H9 (cell line): ENCODE measurements around the gene SNX12. TPM values are rescaled to one million over a fixed set of nuclear protein-coding genes. Genes with fewer than 3 reads are reported as not detected.

ENCODE experiments used
- DNase-seq: peaks from one replicate; pipeline ENCODE4 v3.0.0-alpha.2; 2017
- H2AFZ ChIP-seq: one replicate; pipeline ENCODE4 v1.6.1; 2013; ENCODE audit warnings: mild to moderate bottlenecking, low read length, control low read depth, moderate library complexity
- H2AK5ac ChIP-seq: 2 replicates; pipeline ENCODE4 v1.6.1; 2013; ENCODE audit warnings: low read length, control low read depth, mixed read lengths; ENCODE audit not compliant: insufficient read length
- H2BK120ac ChIP-seq: one replicate; pipeline ENCODE4 v1.6.1; 2013; ENCODE audit warnings: low read depth, mild to moderate bottlenecking, low read length, control low read depth, inconsistent platforms; ENCODE audit not compliant: poor library complexity, severe bottlenecking
- H2BK12ac ChIP-seq: 2 replicates; pipeline ENCODE4 v1.6.1; 2013; ENCODE audit warnings: low read length, control low read depth, mixed read lengths, low read depth; ENCODE audit not compliant: insufficient read length
- H2BK15ac ChIP-seq: 2 replicates; pipeline ENCODE4 v1.6.1; 2013; ENCODE audit warnings: low read depth, low read length, control low read depth
- H2BK20ac ChIP-seq: one replicate; pipeline ENCODE4 v1.6.1; 2013; ENCODE audit warnings: low read depth, mild to moderate bottlenecking, low read length, control low read depth, inconsistent platforms; ENCODE audit not compliant: poor library complexity, severe bottlenecking
- H2BK5ac ChIP-seq: 2 replicates; pipeline ENCODE4 v1.6.1; 2013; ENCODE audit warnings: low read length, control low read depth, mixed read lengths; ENCODE audit not compliant: insufficient read length
- H3K14ac ChIP-seq: 2 replicates; pipeline ENCODE4 v1.6.1; 2013; ENCODE audit warnings: low read length, control low read depth; ENCODE audit not compliant: insufficient read depth
- H3K18ac ChIP-seq: 2 replicates; pipeline ENCODE4 v1.6.1; 2013; ENCODE audit warnings: low read depth, mild to moderate bottlenecking, mixed read lengths, low read length, control low read depth; ENCODE audit not compliant: insufficient read length
- H3K23ac ChIP-seq: 2 replicates; pipeline ENCODE4 v1.6.1; 2013; ENCODE audit warnings: low read length, control low read depth, mixed read lengths, low read depth; ENCODE audit not compliant: insufficient read length
- H3K23me2 ChIP-seq: 2 replicates; pipeline ENCODE4 v1.6.1; 2013; ENCODE audit warnings: low read depth, mild to moderate bottlenecking, mixed read lengths, low read length, control low read depth; ENCODE audit not compliant: insufficient read length, poor library complexity, severe bottlenecking
- H3K27ac ChIP-seq: 2 replicates; pipeline ENCODE4 v1.5.1; 2013; ENCODE audit warnings: low read length, control low read depth, mixed read lengths, low read depth; ENCODE audit not compliant: insufficient read length
- H3K27me3 ChIP-seq: 2 replicates; pipeline ENCODE4 v1.6.1; 2013; ENCODE audit warnings: low read length, control low read depth, inconsistent platforms; ENCODE audit not compliant: insufficient read depth
- H3K4ac ChIP-seq: 2 replicates; pipeline ENCODE4 v1.6.1; 2013; ENCODE audit warnings: low read depth, mild to moderate bottlenecking, control low read depth, inconsistent platforms, low read length, moderate library complexity
- H3K4me1 ChIP-seq: 2 replicates; pipeline ENCODE4 v1.6.1; 2013; ENCODE audit warnings: low read length, control low read depth, inconsistent platforms; ENCODE audit not compliant: insufficient read depth
- H3K4me2 ChIP-seq: 2 replicates; pipeline ENCODE4 v1.6.1; 2013; ENCODE audit warnings: low read length, control low read depth, mixed read lengths; ENCODE audit not compliant: insufficient read length, insufficient read depth
- H3K56ac ChIP-seq: 2 replicates; pipeline ENCODE4 v1.6.1; 2013; ENCODE audit warnings: low read depth, mild to moderate bottlenecking, mixed read lengths, low read length, control low read depth; ENCODE audit not compliant: insufficient read length
- H3K79me1 ChIP-seq: 2 replicates; pipeline ENCODE4 v1.6.1; 2013; ENCODE audit warnings: low read depth, mild to moderate bottlenecking, moderate library complexity, low read length, control low read depth, inconsistent platforms; ENCODE audit not compliant: insufficient read depth, poor library complexity, severe bottlenecking
- H3K79me2 ChIP-seq: 2 replicates; pipeline ENCODE4 v1.6.1; 2013; ENCODE audit warnings: low read length, control low read depth, inconsistent platforms; ENCODE audit not compliant: insufficient read depth
- H3K9ac ChIP-seq: 2 replicates; pipeline ENCODE4 v1.6.1; 2013; ENCODE audit warnings: low read length, control low read depth, mixed read lengths; ENCODE audit not compliant: insufficient read length; ENCODE audit errors: extremely low read depth
- H3K9me3 ChIP-seq: one replicate; pipeline ENCODE4 v1.6.1; 2013; ENCODE audit warnings: low read depth, low read length, inconsistent platforms; ENCODE audit not compliant: control insufficient read depth
- H3T11ph ChIP-seq: one replicate; pipeline ENCODE4 v1.6.1; 2013; ENCODE audit warnings: mild to moderate bottlenecking, low read length, control low read depth, inconsistent platforms
- H4K20me1 ChIP-seq: one replicate; pipeline ENCODE4 v1.6.1; 2013; ENCODE audit not compliant: control insufficient read depth, insufficient read length, insufficient read depth
- H4K5ac ChIP-seq: 2 replicates; pipeline ENCODE4 v1.6.1; 2013; ENCODE audit warnings: low read depth, mild to moderate bottlenecking, mixed read lengths, low read length, control low read depth; ENCODE audit not compliant: insufficient read length
- H4K8ac ChIP-seq: replicated peaks from 2 replicates; pipeline ENCODE4 v1.6.1; 2013; ENCODE audit warnings: low read length, control low read depth, mixed read lengths, low read depth; ENCODE audit not compliant: insufficient read length
- H4K91ac ChIP-seq: 2 replicates; pipeline ENCODE4 v1.6.1; 2013; ENCODE audit warnings: low read depth, mild to moderate bottlenecking, moderate library complexity, mixed read lengths, low read length, control low read depth; ENCODE audit not compliant: insufficient read length
- H3K27ac Mint-ChIP-seq, 3 experiments: 2 replicates in 2 of 3; 3 replicates in 1 of 3; pipeline ENCODE4 v1.8.0; 2020 to 2021; ENCODE audit warnings: mixed read lengths in 3 of 3, mild to moderate bottlenecking in 1 of 3, moderate library complexity in 1 of 3
- H3K27me3 Mint-ChIP-seq: 2 replicates; pipeline ENCODE4 v1.8.0; 2021; ENCODE audit warnings: low read depth, mild to moderate bottlenecking, moderate library complexity, mixed read lengths
- H3K36me3 Mint-ChIP-seq, 3 experiments: 2 replicates in 2 of 3; 3 replicates in 1 of 3; pipeline ENCODE4 v1.8.0; 2020 to 2021; ENCODE audit warnings: low read depth in 3 of 3, mixed read lengths in 3 of 3; ENCODE audit not compliant: insufficient read depth in 1 of 3
- H3K4me1 Mint-ChIP-seq, 2 experiments: 2 replicates each; pipeline ENCODE4 v1.8.0; 2020; ENCODE audit warnings: mixed read lengths in 2 of 2
- H3K4me3 Mint-ChIP-seq, 2 experiments: 2 replicates in 1 of 2; 3 replicates in 1 of 2; pipeline ENCODE4 v1.8.0; 2020 to 2021; ENCODE audit warnings: mild to moderate bottlenecking in 2 of 2, mixed read lengths in 2 of 2, moderate library complexity in 1 of 2
- H3K9me3 Mint-ChIP-seq, 2 experiments: 2 replicates in 1 of 2; 3 replicates in 1 of 2; pipeline ENCODE4 v1.8.0; 2020; ENCODE audit warnings: mild to moderate bottlenecking in 2 of 2, mixed read lengths in 2 of 2, moderate library complexity in 1 of 2
- CTCF ChIP-seq: fragments of 200-600 bp; sonication (generic); conservative IDR thresholded peaks from 3 replicates; pipeline ENCODE4 v1.8.0; 2021; ENCODE audit warnings: antibody characterized with exemption, mild to moderate bottlenecking
- WGBS: extraction: QIAGEN DNeasy Blood & Tissue Kit; methylation state at CpG from one replicate; pipeline ENCODE4 v1.1.7; 2013; ENCODE audit warnings: missing lambda C conversion rate, low lambda C conversion rate, mixed read lengths; ENCODE audit not compliant: insufficient read length; ENCODE audit errors: extremely low coverage; 5-methylcytosine and 5-hydroxymethylcytosine counted together
- total RNA-seq: library from RNA; stranded (reverse); gene quantifications from 2 replicates; pipeline ENCODE4 v1.2.1, GENCODE V29; 2021

Gene SNX12
- total RNA-seq, 1 experiment from 2014 or later, result 69.1 TPM

DNA sequence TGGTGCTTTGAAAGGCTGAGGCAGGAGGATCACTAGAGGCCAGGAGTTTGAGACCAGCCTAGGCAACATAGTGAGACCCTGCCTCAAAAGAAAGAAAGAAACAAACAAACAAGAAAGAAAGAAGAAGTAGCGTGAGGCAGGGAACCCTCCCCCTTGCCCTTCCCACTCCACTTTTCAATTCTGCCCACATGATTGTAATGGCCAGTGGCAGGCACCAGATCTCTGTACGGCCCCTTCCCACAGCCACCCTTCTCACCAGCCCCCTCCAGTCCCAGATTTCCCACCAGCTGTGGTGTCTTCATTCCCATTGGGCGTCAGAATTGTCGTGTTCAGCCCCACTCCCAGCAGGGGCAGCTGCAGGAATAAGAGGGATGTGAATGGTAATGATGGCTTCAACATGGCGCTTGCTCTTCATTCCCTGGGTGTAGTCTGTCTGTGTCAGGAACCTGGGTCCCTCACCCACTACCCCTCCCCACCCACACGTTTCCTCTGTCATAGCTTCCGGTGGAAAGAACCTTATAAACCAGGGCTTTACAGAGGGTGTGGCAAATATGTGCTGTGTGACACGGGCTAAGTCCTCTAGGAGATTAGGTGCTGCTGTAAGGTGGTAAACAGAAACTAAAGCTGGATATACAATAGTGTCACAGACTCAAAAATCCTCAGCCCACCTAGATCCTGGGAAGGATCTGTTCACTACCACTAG, 43.2 kb upstream of the SNX12 start, which contains the start of gene IL2RG:
TSS of gene IL2RG (minus strand) at position 437 of the 703 bp plus-strand sequence. CDS start at position 399, 38 bp downstream.
- no peaks in the 10 kb centered on the region for H3K79me1 ChIP-seq
- H3K4me2 ChIP-seq, result no peak within 1 kb of the TSS
- no peak within 1 kb of the TSS for H2BK20ac ChIP-seq
- no peaks in the 10 kb centered on the region for H3K4me1 ChIP-seq
- no peak within 1 kb of the TSS for H3K9ac ChIP-seq
- Mint-ChIP-seq H3K4me3 (no peak within 1 kb of the TSS; a peak in 1 of 5 replicates), H3K9me3 (peaks cover 67 to 72% of the 10 kb centered on the region in 2 experiments), H3K27me3 (peaks cover 83% of the 10 kb centered on the region), H3K36me3 (no peaks in the 10 kb centered on the region; a peak in 1 of 7 replicates), H3K4me1 (peaks cover 2 to 16% of the 10 kb centered on the region in 2 experiments; a peak in 3 of 4 replicates), H3K27ac (no peak within 1 kb of the TSS)
- H3K23me2 ChIP-seq, result no peaks in the 10 kb centered on the region
- no peak within 1 kb of the TSS for H2AFZ ChIP-seq
- no peak within 1 kb of the TSS for H3K27ac ChIP-seq
- H3K56ac ChIP-seq, result no peak within 1 kb of the TSS
- H3K23ac ChIP-seq, result no peak within 1 kb of the TSS
- H3K18ac ChIP-seq, result no peak within 1 kb of the TSS
- no peak within 1 kb of the TSS for H2AK5ac ChIP-seq
- H3K4ac ChIP-seq, result no peak within 1 kb of the TSS
- no peak within 1 kb of the TSS for H4K5ac ChIP-seq
- no peaks in the 10 kb centered on the region for H3K27me3 ChIP-seq
- H3T11ph ChIP-seq, result no peak within 1 kb of the TSS
- H2BK120ac ChIP-seq, result no peak within 1 kb of the TSS
- no peak within 1 kb of the TSS for H2BK12ac ChIP-seq
- H4K91ac ChIP-seq, result no peak within 1 kb of the TSS
- no peak within 1 kb of the TSS for H4K8ac ChIP-seq
- DNase-seq, result no peak
- H2BK15ac ChIP-seq, result no peak within 1 kb of the TSS
- no CpG with 5 or more reads among the region's 8 CpGs for WGBS
- H3K9me3 ChIP-seq, result peaks cover 24% of the 10 kb centered on the region
- no peak within 1 kb of the TSS for H3K14ac ChIP-seq
- no peak within 1 kb of the TSS for H2BK5ac ChIP-seq
- H4K20me1 ChIP-seq, result no peaks in the 10 kb centered on the region
- no peak for TF ChIP-seq CTCF
- H3K79me2 ChIP-seq, result no peaks in the 10 kb centered on the region
